GM18508 (cell line): ENCODE measurements around the gene KLHL29.
A peak's percentile ranks its signal among the peaks of the same experiment; 100 is the strongest.

Experiments used
- ATAC-seq: cut with Tn5 transposase; IDR thresholded peaks from one replicate; pipeline ENCODE4 v1.9.1; 2021; ENCODE audit warnings: moderate number of reproducible peaks; ENCODE audit not compliant: insufficient read depth, unreplicated experiment

The KLHL29 gene

DNA sequence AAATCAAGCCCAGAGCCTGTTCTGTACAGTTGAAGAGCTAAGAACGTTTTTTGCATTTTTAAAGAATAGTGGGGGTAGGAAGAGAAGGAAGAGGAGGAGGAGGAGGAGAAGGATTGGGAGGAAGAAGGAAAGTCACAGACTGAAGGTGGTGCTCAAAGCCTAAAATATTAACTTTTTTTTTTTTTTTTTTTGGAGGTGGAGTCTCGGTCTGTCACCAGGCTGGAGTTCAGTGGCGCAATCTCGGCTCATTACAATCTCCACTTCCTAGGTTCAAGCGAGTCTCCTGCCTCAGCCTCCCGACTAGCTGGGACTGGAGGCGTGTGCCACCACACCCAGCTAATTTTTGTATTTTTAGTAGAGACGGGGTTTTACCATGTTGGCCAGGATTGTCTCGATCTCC lies 18.3 kb upstream of the KLHL29 start:
- ATAC-seq: no peak

DNA sequence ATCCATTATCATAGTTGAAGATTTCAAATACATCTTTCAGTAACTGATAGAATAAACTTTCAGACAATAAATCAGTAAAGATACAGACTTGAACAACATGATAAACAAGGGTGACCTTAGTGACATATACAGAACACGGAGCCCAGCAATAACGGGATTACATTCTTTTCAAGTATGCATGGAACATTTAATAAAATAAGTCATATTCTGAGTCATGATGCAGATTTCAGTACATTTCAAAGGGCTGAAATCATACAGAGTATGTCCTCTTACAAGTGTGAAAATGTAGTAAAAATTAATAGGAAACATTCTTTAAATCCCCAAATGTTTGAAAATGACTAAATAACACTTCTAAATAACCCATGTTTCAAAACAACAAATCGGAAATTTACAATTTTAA lies 17.2 kb upstream of the KLHL29 start:
- no peak for ATAC-seq

DNA sequence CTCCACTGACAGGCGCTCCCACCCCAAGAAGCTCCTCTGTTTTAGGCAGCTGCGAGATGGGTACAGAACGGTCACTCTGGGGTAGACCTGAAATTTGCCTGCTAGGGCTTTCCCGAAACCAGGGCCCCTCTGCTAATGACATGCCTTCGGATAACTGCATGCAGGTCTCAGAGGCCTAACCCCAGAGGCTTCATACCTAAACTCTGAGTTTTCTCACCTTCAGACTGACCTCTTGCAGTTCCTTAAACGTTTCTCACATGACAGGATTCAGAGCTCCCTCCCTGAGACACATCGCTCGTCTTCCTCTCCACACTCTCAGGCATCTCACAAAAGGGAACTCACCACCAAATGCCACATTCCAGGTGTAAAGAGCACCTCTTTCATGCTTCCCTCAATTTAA lies 11.3 kb upstream of the KLHL29 start:
- no peak for ATAC-seq

DNA sequence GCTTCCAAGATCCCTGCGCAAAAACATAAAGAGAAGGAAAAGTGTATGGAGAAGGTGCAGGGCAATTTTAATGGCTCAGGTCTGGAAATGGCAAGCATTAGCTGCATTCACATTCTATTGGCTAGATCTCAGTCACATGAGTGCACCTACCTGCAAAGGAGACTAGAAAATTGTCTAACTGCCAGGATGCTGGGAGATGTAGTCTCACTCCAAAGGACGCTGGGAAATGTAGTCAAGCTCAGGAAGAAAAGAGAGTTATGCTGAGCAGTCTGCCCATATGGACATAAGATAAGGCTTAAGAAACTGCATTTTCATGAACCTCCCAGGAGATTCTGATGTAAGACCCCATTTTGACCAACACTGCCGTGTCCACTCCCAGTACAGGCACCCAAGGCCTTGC lies 9.5 kb upstream of the KLHL29 start:
- no peak for ATAC-seq

DNA sequence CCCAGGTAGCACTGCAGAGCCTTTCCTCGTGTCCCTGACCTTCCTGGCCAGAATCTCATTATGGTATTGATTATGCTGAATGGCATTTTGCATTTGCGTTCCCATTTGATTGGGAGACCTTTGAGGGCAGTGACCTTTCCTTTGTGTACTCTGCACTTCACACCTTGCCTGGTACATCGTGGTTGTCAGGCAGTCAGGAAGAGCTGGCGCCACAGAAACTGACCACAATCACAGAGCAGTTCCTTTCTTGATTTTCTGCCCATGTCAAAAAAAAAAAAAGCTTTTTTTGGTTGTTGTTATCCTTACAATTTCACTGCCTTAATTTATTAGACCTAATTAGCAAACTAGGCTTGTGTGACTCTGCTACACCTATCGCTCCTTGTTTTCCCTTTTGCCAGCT lies 8.9 kb upstream of the KLHL29 start:
- ATAC-seq: no peak

DNA sequence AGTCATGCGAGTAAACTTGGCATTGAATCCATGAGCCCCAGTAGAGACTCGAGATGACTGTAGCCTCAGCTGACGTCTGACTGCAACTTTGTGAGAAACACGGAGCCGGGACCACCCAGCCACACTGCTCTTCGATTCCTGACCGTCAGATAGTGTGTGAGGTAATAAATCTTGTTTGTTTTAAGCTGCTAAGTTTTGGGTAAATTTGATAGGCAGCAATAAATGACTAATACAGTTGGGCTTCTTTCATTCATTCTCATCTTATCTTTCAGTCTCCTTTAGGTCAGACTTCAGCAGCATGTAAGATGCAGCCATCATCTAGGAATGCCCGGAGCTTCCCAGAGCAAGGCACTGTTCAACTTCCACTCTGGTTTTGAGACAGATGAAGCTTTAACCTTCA lies 8.0 kb upstream of the KLHL29 start:
- ATAC-seq: no peak

DNA sequence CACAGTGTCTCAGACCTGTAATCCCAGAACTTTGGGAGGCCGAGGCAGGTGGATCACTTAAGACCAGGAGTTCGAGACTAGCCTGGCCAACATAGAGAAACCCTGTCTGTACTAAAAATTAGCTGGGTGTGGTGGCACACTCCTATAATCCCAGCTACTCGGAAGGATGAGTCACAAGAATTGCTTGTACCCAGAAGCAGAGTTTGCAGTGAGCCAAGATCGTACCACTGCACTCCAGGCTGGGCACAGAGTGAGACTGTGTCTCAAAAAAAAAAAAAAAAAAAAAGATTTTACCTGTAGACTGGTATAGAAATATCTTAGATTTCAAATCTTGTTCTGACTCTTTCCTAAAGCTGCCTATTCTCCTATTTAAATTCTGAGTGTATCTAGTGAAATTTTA lies 7.2 kb upstream of the KLHL29 start:
- no peak for ATAC-seq

DNA sequence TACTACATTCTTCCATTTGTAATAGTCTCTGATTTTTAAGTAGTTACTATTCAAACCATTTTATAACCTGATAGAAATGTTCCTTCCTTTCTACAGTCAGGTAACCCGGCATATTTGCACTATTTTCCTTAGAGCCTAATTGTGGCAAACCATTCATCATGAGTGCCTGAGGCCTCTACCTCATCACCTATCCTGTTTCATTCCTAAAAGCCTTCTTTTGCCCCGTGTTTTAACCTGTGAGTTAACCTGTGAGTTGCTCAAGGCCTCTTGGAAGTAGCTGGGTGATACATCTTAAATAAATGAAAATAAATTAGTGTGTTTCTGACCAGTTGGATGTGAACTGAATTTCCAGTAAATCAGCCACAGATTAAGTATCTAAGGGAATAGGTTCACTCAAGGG lies 6.5 kb upstream of the KLHL29 start:
- no peak for ATAC-seq

DNA sequence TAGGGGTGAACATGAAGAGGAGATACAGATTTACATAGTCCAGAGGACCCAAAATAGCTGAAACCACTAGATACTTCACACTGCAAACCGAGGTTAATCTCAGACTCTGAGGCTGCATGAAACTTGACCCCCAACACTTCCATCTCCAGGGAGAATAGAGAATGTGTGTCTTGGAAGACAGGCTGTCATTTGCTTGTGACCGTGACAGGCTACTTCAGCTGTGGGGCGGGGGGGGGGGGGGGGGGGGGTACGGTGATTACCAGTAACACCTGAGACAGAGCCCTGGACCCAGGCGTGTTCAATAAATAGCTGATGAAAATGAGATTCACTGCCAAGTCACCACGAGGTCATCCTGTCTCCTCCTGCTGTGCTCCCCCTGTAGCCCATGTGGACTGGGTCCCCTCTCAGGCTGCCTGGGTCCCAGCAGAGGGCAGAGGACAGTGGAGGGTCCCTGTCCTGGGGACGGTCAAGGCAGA lies 5.7 kb upstream of the KLHL29 start:
- ATAC-seq: peak; percentile 66

DNA sequence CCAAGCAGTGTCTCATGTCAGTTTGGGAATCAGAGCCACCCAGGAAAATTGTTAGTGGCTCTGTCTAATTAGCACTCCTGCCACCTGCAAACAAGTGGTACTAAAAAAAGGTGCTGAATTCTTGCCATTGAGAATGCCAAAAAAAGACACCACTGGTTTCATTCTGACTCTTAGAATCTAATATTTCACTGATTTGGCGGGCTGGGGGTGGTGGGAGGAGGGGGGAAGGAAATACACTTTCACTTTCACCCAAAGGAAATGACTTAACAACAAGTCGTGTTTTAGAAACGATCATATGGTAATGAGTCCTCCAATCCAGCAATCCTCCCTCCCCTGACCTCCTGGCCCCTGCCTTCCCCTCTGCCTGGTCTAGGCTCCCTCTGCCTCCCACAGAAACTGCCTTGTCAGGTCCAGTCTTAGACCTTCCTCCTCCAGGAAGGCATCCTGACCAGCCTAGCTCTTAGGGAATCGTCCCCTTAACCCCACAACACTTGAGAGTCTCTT lies 4.4 kb upstream of the KLHL29 start:
- ATAC-seq: no peak

DNA sequence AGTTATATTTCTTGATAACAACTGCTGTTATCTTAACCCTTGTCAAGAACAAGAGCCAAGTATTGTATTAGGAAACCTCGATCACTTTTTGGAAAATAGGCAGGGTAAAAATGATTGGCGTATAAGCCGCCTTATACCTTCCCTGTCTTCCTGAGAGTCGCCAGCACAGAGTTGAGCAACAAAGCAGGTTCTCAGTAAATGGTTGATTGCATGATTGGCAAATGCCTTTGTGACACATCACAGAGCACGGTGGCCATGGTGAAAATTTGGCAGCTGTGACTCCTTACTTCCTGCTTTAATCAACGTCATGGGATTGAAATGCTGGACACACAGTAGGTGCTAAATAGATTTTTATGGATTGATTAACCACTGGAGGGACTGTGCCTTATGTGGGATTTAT lies 3.9 kb upstream of the KLHL29 start:
- ATAC-seq: no peak

DNA sequence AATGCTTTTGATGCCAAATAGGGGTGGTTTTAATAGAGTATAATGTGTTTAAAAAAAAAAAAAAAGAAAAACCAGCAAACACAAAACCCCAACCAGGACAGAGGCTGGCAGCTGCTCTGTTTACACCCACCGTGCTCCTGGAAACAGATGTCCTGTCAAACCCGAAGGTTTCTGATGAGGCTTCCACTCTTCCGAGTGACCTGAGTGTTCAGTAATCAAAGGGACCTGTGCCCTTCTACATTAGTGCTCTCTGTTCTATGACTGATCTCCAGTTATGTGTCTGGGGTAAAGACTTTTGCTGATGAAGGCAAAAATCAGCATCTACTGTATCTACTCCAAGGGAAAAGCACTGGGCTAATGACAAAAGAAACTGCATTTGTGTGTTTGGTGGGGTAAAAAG lies 3.5 kb upstream of the KLHL29 start:
- no peak for ATAC-seq

DNA sequence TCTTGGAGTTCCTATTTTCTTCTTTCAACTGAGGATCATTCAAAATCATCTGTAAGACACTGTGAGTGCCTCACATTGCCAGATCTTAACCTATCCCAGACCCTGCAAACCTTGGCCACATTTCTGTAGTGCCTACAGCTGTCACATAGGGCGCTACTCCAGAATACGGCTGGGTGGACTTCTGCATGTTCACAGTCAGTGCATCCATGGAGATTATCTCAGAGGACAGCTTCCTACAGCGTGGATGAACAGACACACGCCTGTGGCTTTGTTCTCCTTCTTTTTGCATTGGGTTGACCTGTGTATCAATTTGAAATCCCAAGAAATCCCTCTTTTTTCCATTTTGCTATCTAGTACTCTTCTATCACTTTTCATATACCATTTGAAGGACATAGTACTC lies 1.9 kb upstream of the KLHL29 start:
- ATAC-seq: no peak

DNA sequence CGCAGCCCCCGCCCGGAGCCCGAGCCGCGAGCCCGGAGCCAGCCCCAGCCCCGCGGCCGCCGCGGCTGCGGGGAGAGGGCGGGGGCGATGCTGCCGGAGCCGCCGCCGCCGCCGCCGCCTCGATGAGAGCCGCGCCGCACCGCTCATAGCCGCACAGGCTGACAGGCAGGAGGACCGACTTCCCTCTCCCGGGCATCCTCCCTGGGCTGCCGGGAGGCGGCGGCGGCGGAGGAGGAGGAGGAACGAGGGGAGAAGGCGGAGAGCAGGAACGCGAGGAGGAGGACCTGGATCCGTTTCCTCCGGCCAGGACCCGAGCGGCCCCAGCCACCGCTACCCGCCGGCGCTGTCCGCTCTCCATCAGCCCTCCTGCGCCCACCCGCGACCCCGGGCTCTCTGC lies 370 bp downstream of the KLHL29 start:
- ATAC-seq: peak; percentile 8

DNA sequence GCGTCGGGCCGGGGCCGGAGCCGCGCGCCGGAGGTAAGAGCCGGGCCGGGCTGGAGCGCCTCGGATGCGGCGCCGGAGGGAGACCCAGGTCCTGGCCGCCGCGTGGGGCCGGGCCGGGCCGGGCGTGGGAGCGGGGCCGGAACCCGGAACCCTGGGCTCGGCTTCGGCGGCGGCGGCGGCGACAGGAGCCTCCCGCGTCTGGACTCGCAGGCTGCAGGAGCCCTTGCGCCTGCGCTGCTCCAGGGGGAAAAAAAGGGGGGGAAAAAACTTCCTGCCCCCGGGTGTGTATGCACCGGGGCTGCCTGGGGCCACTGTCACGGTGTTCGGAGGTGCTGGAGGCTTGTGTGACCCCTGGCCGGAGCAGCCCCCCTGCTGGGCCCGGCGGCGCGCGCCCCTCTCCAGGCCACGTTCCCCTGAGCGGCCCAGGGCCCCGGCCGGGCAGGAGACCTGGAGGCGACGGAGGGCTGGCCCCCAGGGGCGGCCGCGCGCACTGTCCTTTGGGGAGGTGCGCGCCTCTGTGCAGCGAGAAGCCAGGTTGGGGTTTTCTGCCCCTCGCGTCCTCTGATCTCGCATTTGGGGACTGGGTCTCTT lies 864 bp downstream of the KLHL29 start:
- peak; percentile 1 for ATAC-seq

DNA sequence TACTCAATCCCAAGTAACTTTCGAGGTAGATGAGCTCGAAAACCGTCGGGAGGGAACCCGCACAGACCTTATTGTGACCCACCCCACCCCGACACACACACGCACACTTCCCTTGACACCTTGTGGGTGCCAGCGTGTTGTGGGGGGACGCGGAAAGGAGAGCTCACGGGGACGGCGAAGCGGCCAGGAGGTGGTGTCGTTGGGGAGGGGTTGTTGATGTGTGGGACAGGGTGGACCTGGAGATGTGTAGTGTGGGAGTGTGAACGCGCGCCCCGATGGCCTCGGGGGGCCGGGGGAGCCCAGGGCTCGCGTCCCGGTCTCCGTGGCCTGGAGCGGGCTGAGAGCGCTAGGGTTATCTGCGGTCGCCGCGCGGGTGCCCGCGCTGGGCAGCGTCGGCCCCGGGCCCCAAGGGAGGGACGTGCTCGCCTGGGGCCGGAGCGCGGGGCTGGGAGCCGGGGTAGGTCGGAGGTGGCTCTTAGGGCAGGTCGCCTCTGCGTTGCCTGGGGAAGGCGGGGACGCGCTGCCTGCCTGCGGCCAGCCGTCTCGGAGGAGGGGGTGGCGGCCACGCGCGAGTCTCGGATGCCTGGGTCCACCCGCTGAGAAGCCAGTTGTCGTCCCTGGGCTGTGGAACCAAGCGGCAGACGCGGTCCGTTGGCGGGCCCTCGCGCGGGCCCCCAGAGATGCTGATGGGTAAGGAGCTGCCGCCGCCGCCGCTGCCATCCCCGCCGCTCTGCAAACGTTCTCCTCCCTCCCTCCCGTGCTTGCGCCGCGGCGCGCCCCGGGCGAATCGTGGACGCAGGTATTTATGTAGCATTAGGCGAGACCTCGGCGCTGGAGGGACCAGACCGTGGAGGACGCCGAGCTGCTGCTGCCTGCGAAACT lies 1.6 kb downstream of the KLHL29 start:
- no peak for ATAC-seq

DNA sequence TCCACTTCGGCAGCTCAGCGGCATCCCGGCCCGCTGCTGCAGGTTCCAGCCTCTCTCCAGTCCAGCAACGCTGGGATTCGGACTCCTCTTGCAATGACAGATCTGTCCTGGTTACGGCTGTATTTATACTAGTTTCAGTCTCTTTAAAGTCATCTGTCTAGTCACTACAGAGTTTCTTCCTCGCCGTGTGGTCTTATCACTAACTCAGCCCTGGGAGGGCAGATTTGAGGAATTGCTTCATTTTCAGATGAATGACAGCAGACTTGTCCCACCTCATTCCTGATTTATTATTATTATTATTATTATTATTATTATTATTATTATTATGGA lies 2.2 kb downstream of the KLHL29 start:
- no peak for ATAC-seq

DNA sequence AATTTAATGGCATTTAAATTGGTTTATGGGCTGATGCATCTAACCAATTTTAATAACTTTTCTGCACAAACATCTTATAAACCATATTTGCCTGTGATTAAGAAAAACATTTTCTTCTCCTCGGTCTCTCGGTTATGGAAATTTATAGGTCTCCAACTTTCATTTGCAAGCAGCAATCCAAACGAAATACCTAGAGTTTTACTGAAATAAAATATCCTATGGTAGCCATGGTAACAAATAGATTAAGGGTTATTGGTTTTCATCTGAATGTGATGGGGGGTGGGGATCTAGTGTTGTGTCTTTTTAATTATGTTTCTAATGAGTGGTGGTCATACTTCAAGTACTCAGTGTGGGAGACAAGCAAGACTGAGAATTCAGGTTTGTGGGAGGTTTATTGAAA lies 2.9 kb downstream of the KLHL29 start:
- ATAC-seq: no peak

DNA sequence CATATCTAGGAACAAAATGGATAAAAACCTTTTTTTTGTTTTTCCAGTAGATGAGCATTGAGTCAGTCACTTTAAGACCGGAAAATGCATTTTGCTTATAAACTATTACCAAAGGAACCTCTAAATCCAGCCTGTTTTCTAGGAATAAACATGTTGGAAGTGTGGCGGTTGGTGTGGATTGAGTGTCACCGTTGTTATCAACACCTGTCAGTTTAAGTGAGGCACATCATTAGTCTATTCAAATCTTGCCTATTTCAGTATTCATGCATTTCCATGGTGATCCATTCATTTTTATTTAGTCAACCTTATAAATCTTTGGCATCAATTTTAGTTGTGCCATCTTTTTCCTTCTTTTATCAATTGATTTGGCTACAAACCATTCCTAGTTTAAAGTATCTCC lies 3.3 kb downstream of the KLHL29 start:
- no peak for ATAC-seq

DNA sequence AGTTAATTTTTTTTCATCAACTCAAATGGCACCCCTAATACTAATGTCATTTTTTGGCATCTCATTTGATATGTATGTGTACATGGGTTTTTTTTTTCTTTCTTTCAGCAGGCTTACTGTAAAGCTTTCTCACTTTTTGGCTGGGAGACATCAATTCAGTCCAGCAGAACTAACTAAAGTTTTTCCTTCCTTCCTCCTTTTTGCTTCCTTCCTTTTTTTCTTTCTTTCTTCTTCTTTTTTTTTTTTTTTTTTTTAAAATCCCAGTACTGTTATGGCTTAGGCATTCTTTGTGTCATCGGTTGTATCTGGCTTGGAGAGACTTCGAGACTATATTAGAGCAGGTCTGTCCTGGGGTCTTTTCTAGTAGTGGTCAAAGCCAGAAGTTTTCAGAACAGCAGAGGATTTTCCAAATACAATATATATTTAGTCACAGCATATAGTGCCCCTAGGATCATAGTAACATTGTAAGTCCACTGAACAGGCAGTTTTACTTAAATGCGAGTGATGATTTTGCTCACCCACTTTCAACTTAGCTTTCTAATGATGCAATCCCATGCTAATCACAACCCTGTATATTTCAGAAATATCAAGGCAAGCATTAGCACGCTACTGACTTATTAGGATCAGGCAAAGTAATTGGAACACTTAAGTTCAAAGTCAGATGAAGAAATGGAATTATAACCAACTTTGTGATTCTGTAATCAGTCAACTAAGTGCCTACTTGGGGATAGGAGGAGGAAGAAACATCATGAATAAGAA lies 4.0 kb downstream of the KLHL29 start:
- no peak for ATAC-seq

DNA sequence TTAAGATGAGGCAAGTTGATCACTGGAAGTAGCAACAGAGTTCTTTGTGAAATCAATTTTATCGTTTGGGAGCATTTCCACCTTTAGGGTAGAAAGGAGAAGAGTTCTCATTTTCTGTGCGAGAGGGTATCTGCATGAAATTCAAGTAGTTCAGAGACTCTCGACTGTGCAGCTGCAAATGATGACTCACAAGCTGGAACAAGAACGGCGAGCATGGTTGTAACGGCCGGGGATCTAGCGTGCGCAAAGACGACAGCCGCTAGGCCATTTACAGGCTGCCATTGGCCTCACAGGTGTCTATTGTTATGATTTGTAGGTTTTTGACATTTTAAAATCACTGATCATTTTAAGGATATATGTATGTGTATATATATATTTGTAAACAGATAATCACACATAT lies 5.2 kb downstream of the KLHL29 start:
- no peak for ATAC-seq
